ENCODE results near the gene SNORC.

SNORC gene

DNA sequence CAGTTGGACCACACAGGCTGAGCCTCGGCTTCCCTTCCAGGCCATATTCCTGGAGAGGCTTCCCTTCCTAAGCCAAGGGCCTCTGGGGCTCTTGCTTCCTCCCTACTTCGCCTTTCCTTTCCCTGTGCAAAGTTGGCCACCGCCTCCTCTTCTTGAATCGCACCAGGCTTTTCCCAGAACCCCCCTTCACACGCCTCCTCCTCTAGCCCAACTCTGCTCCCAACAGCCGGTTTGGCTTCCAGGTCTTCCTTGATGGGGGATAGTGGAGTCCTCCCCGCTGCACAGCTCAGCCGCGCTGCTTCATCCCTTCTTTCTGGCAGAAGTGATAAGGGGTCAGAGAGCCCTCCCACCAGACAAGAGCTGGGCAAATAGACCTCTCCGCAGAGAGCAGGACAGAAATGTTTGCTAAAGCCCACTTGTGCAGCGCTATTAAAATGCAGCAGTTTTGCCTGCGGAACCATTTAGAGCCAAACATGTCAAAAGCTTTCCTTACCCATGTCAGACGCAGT is 56.4 kb downstream of the SNORC start:
- DNase-seq (ENCODE audit: low read depth in 2 of 2) = no peak

DNA sequence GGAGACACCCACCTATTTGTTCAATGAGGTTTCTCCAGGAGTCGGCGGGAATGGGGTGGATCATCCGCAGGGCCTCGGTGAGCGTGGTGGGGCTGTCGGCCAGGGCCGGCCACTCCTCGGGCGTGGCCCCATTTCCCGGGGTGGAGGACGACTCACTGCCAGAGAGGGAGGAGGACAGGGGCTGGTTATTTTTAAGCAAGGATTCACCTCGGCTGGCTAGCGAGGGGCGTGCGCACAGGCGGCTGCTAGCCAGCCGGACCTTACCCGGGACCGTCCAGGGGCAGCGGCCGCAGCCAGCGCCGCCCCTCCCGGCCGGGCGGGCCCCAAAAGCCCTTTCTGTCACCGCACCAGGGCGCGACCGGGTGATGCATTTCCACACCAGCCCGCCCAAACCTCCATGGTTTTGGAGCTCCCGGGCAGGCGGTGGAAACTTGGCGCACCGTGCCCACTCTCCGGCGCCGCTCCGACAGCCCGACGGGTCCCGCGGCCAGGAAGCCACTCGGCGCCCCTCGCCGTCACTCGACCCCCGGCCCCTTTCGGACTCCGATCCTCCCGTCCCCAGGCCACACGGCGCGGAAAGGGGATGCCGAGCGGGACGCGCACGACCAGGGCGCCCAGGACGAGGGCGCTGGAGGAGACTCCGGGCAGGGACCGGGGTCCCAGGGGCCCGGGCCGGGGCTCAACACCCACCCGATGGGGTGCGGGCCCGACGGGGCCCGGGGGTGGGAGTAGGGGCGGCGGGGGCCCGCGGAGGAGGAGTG is 57.1 kb downstream of the SNORC start:
- no peak for DNase-seq (ENCODE audit: low read depth in 2 of 2)

DNA sequence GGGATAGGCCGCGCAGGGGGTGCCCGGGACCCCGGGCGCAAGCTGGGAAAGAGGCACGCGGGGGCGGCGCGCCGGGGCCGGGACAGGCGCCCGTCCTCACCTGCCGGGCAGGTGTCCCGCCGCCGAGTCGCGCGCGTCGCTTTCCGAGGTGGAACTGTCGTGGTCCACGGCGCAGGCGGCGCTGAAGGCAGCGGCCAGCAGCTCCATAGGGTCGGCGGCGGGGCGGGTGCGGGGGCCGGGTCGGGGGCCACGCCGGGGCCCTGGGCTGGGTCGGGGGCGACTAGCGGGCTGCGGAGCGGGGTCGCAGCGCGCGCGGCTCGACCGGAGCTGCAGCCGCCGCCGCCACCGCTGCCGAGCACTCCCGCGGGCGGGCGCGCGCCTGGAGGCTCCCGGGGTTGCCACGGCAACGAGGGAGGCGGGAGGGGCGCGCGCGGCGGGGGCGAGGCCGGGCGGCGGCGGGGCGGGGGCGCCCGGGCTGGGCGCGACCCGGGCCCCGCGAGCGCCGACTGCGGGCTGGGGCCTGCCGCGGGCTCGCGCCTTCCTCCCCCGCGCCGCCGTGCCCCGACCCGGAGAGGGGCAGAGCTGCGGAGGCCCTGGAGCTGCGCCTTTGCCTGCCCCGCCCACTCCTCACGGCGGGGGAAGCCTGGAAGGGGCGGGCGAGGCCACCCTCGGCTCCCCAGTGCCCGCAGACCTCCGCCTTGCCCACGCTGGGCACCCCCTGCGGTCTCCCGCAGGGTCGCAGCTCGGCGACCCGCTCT is 57.9 kb downstream of the SNORC start:
- DNase-seq (ENCODE audit: low read depth in 2 of 2) = no peak
